Measurements from ENCODE around the gene SMAP1.

DNA sequence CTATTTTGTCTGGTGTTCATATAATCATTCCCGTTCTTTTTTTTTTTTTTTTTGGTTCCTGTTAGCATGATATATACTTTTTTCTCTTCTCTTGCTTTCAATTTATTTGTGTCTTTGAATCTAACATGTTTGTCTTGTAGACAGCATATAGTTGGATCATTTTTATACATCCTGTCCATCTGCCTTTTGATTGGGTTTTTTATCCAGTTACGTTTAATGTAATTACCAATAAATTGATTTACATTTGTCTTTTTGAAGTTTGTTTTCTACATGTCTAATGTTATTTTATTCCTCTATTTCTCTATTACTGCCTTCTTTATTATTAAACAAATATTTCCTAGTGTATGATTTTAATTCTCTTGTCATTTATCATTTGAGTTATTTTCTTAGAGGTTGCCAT, 204.8 kb downstream of the SMAP1 start:
- no peak for TF ChIP-seq ZNF48 (tag by site-specific recombination; IDR thresholded peaks at IDR 0.05)
- no peak for TF ChIP-seq CTCF (tag by site-specific recombination; IDR thresholded peaks at IDR 0.05)
- TF ChIP-seq YY1 (tag by site-specific recombination; IDR thresholded peaks at IDR 0.05), result no peak
- TF ChIP-seq ZNF121 (tag by site-specific recombination; IDR thresholded peaks at IDR 0.05), result no peak
- no peak for TF ChIP-seq ZBTB26 (tag by site-specific recombination; optimal IDR thresholded peaks at IDR 0.05)
- no peak for TF ChIP-seq ZNF114 (tag by site-specific recombination; IDR thresholded peaks at IDR 0.05)
